H1 (cell line): ENCODE data around the gene CTBP2. TPM values are rescaled to one million over a fixed set of nuclear protein-coding genes. Genes with fewer than 3 reads are reported as not detected.

ENCODE experiments used
- CHD2 ChIP-seq: IDR thresholded peaks from 2 replicates; pipeline ENCODE4 v1.6.1; 2012; ENCODE audit warnings: low read length, improper control_type of control experiment
- polyA plus RNA-seq, 7 experiments: library from polyadenylated mRNA; depleted of rRNA in 3 of 7; stranded (reverse) in 5 of 7; unstranded in 2 of 7; fragments of >200 nt in 5 of 7; fragments of 200-250 nt in 2 of 7; gene quantifications; 1 replicate in 5 of 7; 2 replicates in 1 of 7; 4 replicates in 1 of 7; pipeline versions ENCODE4 v1.2.1 to v1.2.3, GENCODE V29; 2011 to 2013; ENCODE audit warnings: missing spikeins in 2 of 7, mixed read lengths in 2 of 7
- total RNA-seq: library from RNA; stranded (reverse); fragmentation: NEBNext Ultra II Directional; extraction: Animal tissue kit (Norgen Biotek cat#: 25700); gene quantifications from 2 replicates; pipeline ENCODE4 v1.2.1, GENCODE V29; 2021

CTBP2 gene
- total and polyA plus RNA-seq, 2 of the 8 experiments (the other 6 are each of a cell fraction or from before 2014, with no cell fraction given), result 208 to 221 TPM

GRCh38 chr10:124962421-124962820 is 197.9 kb downstream of the CTBP2 start (continued):
- no peak for TF ChIP-seq CHD2
